Small intestine (tissue), 7 donors: ENCODE measurements around the gene RPRD1A. TPM values are rescaled to one million over a fixed set of nuclear protein-coding genes. Genes with fewer than 3 reads are reported as not detected.

ENCODE experiments used
- DNase-seq, 2 donors: peaks; one replicate each; pipeline versions ENCODE4 v3.0.0 to v3.0.0-alpha.2; 2013
- FAIRE-seq: peaks from 2 replicates; lab custom pipeline; 2012; peaks lifted over from hg19 to GRCh38; lab: Jason Lieb, UNC
- H3K27ac ChIP-seq, 3 donors: one replicate each; pipeline ENCODE4 v1.5.1; 2013; ENCODE audit warnings: low read length in 2 of 3, mild to moderate bottlenecking in 2 of 3, control low read depth in 1 of 3, inconsistent platforms in 1 of 3, low read depth in 1 of 3, moderate library complexity in 1 of 3
- H3K27me3 ChIP-seq, 3 donors: one replicate each; pipeline ENCODE4 v1.6.1; 2013; ENCODE audit warnings: low read length in 3 of 3, inconsistent platforms in 1 of 3; ENCODE audit not compliant: control insufficient read depth in 3 of 3, insufficient read depth in 3 of 3
- H3K36me3 ChIP-seq, 3 donors: one replicate each; pipeline ENCODE4 v1.6.1; 2013; ENCODE audit warnings: low read length in 3 of 3, inconsistent platforms in 1 of 3, low read depth in 1 of 3, mild to moderate bottlenecking in 1 of 3, moderate library complexity in 1 of 3; ENCODE audit not compliant: control insufficient read depth in 3 of 3, insufficient read depth in 2 of 3
- H3K4me1 ChIP-seq, 3 donors: one replicate each; pipeline ENCODE4 v1.6.1; 2013; ENCODE audit warnings: low read length in 2 of 3, inconsistent platforms in 1 of 3, low read depth in 1 of 3, mild to moderate bottlenecking in 1 of 3, moderate library complexity in 1 of 3; ENCODE audit not compliant: control insufficient read depth in 3 of 3, insufficient read depth in 2 of 3
- H3K4me3 ChIP-seq, 3 donors: one replicate each; pipeline ENCODE4 v1.5.1; 2013; ENCODE audit warnings: low read length in 3 of 3, control low read depth in 1 of 3, inconsistent platforms in 1 of 3, low read depth in 1 of 3, mild to moderate bottlenecking in 1 of 3, moderate library complexity in 1 of 3
- H3K9me3 ChIP-seq, 2 donors: one replicate each; pipeline ENCODE4 v1.6.1; 2013; ENCODE audit warnings: low read depth in 1 of 2, low read length in 1 of 2; ENCODE audit not compliant: control insufficient read depth in 2 of 2, insufficient read depth in 1 of 2
- WGBS, 3 donors: extraction: QIAGEN DNeasy Blood & Tissue Kit; methylation state at CpG; one replicate each; pipeline ENCODE4 v1.1.7; 2013; 5-methylcytosine and 5-hydroxymethylcytosine counted together
- polyA plus RNA-seq, 4 donors: library from polyadenylated mRNA; stranded (reverse) in 3 of 4; unstranded in 1 of 4; fragments of 200-250 nt in 3 of 4; fragments of 120-200 nt in 1 of 4; gene quantifications; one replicate each; pipeline versions ENCODE4 v1.2.1 to v1.2.3, GENCODE V29; 2013
- donor health status: healthy with polysubstance abuse.
- donor health status: control.
- donor health status: control.
- donor health status: Bipolar disorder and iron deficiency.
- donor health status: healthy.

RPRD1A gene
- polyA plus RNA-seq, 4 donors: 11.1 to 49.8 (median 19.4) TPM

- H3K27ac ChIP-seq: no peak overlapping the region
- no peaks in the 10 kb centered on the region for H3K4me1 ChIP-seq
- peaks cover 0 to 3% (median 2%) of the 10 kb centered on the region in 3 donors for H3K36me3 ChIP-seq
- DNase-seq (no peak), FAIRE-seq (no peak)
- WGBS, 3 donors: 86 to 96% (median 91%) methylated on average over 1 of the region's 1 CpG
- H3K27me3 ChIP-seq: no peaks in the 10 kb centered on the region
- H3K4me3 ChIP-seq: no peak overlapping the region
- H3K9me3 ChIP-seq: no peaks in the 10 kb centered on the region
Measured at GRCh38 chr18:36023336-36023735, 44.0 kb downstream of the RPRD1A start.

- Histone ChIP-seq H3K27me3 (no peaks in the 10 kb centered on the region), H3K27ac (no peak overlapping the region), H3K9me3 (no peaks in the 10 kb centered on the region), H3K4me3 (no peak overlapping the region), H3K4me1 (no peaks in the 10 kb centered on the region), H3K36me3 (peaks cover 0 to 2% (median 0%) of the 10 kb centered on the region in 3 donors)
- no peak for DNase-seq
- WGBS, 3 donors: 88 to 96% (median 90%) methylated on average over 3 of the region's 3 CpGs
- no peak for FAIRE-seq
Measured at GRCh38 chr18:36020174-36020711, 47.1 kb downstream of the RPRD1A start.

DNA sequence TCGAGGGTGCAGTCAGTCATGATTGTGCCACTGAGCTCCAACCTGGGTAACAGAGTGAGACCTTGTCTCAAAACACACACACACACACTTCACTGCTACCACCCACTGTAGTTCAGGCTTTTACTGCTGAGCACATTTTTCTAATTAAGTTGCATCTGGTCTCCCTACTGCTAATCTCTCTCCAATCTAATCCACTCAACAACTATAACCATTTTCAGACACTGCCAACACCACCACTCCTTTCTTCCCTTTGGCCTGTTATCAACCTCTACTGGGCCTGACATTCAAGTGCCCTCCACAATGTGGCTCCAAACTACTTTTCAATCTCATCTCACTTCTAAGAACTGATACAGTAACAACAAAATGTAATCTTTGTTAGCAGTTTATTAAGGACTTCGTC, 50.1 kb downstream of the RPRD1A start:
- Histone ChIP-seq H3K9me3 (no peaks in the 10 kb centered on the region), H3K4me3 (no peak overlapping the region), H3K4me1 (no peaks in the 10 kb centered on the region), H3K36me3 (no peaks in the 10 kb centered on the region), H3K27me3 (peaks cover 0 to 2% (median 0%) of the 10 kb centered on the region in 3 donors), H3K27ac (no peak overlapping the region)
- DNase-seq (no peak), FAIRE-seq (no peak)
- 78 to 85% (median 84%) methylated on average over 2 of the region's 2 CpGs for WGBS, 3 donors

DNA sequence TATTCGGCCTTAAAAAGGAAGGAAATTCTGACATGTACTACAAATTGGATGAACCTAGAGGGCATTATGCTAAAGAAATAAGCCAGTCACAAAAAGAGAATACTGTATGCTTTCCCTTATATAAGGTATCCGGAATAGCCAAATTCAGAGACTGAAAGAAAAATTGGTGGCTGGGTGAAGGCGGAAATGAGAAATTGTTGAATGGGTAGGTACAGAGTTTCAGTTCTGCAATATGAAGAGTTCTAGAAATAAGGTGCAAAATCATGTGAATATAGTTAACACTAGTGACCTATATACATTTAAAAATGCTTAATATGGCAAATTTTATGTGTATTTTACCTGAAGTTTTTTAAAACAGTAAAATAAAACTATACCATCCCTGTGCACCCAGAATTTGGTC, 51.7 kb downstream of the RPRD1A start:
- Histone ChIP-seq H3K4me1 (no peaks in the 10 kb centered on the region), H3K36me3 (no peaks in the 10 kb centered on the region), H3K4me3 (no peak overlapping the region), H3K27me3 (peaks cover 0 to 2% (median 0%) of the 10 kb centered on the region in 3 donors), H3K27ac (no peak overlapping the region), H3K9me3 (no peaks in the 10 kb centered on the region)
- FAIRE-seq (no peak), DNase-seq (no peak)
- 90 to 98% (median 93%) methylated on average over 3 of the region's 3 CpGs for WGBS, 3 donors

DNA sequence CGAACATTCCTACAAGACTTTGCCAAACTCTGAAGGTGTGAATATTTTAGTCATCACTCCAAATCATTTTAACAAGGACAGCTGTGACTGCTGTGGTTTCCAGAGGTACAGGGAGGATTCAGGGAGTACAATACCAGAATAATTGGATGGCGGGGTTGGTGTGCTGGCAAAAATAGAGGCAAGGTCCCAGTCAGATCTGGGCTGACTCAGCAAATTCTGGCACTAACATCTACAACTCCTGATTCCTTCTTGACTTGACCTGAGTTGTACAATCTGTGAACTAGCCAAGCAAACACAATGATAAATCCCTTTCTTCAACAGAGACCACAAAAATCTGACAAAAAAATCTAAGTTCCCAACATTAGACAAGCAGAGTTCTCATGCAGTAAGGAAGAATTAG, 54.5 kb downstream of the RPRD1A start:
- DNase-seq (no peak), FAIRE-seq (no peak)
- peaks cover 0 to 2% (median 0%) of the 10 kb centered on the region in 3 donors for H3K27me3 ChIP-seq
- H3K4me3 ChIP-seq: no peak overlapping the region
- H3K9me3 ChIP-seq: no peaks in the 10 kb centered on the region
- H3K36me3 ChIP-seq: no peaks in the 10 kb centered on the region
- H3K4me1 ChIP-seq: no peaks in the 10 kb centered on the region
- 93 to 97% (median 96%) methylated on average over 2 of the region's 2 CpGs for WGBS, 3 donors
- no peak overlapping the region for H3K27ac ChIP-seq

DNA sequence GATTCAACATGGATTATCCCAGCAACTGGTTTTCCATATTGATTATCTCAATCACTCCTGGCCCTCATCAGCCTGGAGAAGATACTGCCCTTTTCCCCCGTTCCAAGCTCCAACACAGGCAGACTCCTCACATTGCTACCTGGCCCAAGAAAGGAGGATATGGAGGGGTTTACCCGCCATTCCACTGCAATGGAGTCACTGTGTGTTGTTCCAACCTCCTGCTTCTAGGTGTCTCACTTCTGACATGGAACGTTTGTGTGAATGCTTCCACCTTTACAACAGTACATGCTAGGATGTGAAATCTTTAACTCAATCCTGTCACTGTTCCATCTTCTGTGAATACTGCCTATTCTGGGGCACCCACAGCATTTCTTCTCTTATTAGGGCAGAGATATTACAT, 58.1 kb downstream of the RPRD1A start:
- Histone ChIP-seq H3K36me3 (no peaks in the 10 kb centered on the region), H3K27me3 (peaks cover 0 to 2% (median 0%) of the 10 kb centered on the region in 3 donors), H3K9me3 (no peaks in the 10 kb centered on the region), H3K4me3 (no peak overlapping the region), H3K27ac (no peak overlapping the region), H3K4me1 (no peaks in the 10 kb centered on the region)
- FAIRE-seq (no peak), DNase-seq (no peak)
- WGBS, 3 donors: 76 to 81% (median 80%) methylated on average over 3 of the region's 3 CpGs

DNA sequence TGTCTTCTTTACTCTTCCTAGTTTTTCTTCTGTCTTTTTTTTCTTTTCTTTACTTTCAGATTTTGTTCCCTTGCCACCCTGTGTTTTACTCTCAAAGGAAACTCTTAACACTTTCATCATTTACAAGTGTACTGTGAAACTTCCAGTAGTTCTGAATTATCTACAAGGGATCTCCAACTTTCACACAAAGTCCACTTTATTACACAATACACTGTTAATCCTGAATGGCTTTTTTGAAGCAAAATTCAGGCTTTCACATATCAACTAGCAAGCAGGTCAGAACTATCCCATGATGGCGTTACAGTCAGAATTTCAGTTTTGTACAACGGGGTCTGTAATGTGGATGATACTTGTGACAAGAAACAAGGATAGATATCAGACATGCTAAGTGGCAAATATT, 60.4 kb downstream of the RPRD1A start:
- no peak for FAIRE-seq
- H3K27ac ChIP-seq: no peak overlapping the region

DNA sequence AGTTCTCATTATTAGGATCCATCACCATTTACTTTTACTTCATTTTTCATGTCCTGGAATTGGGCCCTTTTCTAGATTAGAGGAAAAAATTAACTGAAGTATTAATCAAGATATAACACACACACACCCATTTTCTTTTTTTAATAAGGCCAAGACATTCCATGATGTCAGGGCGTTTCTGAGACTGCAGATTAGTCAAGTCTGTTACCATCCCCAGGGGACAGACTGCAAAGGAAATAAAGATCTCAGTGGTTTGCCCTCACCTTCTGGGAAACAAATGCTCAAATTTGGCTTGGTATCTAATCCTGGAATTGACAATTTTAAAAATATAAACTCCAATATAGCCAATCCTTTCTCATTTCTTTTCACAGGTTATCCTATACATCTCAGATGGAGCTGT, 67.4 kb downstream of the RPRD1A start:
- Histone ChIP-seq H3K27ac (no peak overlapping the region), H3K36me3 (no peaks in the 10 kb centered on the region)
- WGBS, 3 donors: 32 to 56% (median 47%) methylated on average over 1 of the region's 1 CpG

More for the DNA sequence above, 60.4 kb downstream of the RPRD1A start:
- WGBS, 3 donors: 98 to 99% (median 98%) methylated on average over 2 of the region's 2 CpGs
- H3K9me3 ChIP-seq: no peaks in the 10 kb centered on the region
- DNase-seq: no peak
- no peak overlapping the region for H3K4me3 ChIP-seq
- H3K36me3 ChIP-seq: no peaks in the 10 kb centered on the region
- no peaks in the 10 kb centered on the region for H3K27me3 ChIP-seq
- no peaks in the 10 kb centered on the region for H3K4me1 ChIP-seq

DNA sequence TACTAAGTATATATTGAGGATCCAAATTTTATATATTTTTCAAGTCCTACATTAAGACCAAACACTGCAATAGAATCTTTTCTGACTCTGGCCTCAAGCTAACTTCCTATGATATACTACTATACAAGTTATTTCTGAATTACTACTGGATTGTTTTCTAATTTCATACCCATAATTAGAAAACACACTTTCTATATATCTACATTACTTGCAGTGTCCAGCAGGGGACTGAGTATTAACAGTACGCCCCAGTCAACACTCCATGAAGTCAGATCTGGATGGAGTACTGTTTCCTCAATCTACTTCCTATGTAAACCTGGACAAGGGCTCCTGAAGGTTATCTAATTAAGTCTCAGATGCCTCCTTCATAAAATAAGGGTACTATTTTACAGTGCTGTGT, 68.4 kb downstream of the RPRD1A start:
- H3K27me3 ChIP-seq: no peaks in the 10 kb centered on the region
- DNase-seq (no peak), FAIRE-seq (no peak)
- no peaks in the 10 kb centered on the region for H3K4me1 ChIP-seq
- H3K36me3 ChIP-seq: no peaks in the 10 kb centered on the region
- no peak overlapping the region for H3K27ac ChIP-seq
- no peaks in the 10 kb centered on the region for H3K9me3 ChIP-seq
- WGBS, 3 donors: 67 to 90% (median 77%) methylated on average over 1 of the region's 1 CpG
- no peak overlapping the region for H3K4me3 ChIP-seq

More for the DNA sequence above, 67.4 kb downstream of the RPRD1A start:
- FAIRE-seq: no peak
- Histone ChIP-seq H3K9me3 (no peaks in the 10 kb centered on the region), H3K4me1 (no peaks in the 10 kb centered on the region), H3K4me3 (no peak overlapping the region), H3K27me3 (no peaks in the 10 kb centered on the region)
- DNase-seq: no peak
